Choroid plexus epithelial cell (primary cell): ENCODE results near the gene TP53I11.

Experiments
- DNase-seq: peaks from one replicate; pipeline ENCODE4 v3.0.0-alpha.2; 2010; ENCODE audit warnings: low read depth
- H3K4me3 ChIP-seq: 2 replicates; pipeline ENCODE4 v1.5.1; 2011; ENCODE audit warnings: low read depth, mild to moderate bottlenecking, control low read depth, low read length, moderate library complexity
- CTCF ChIP-seq: conservative IDR thresholded peaks from 2 replicates; pipeline ENCODE4 v1.5.1; 2011; ENCODE audit warnings: low read depth, mild to moderate bottlenecking, control low read depth, inconsistent platforms, low read length, moderate library complexity

Gene TP53I11

DNA sequence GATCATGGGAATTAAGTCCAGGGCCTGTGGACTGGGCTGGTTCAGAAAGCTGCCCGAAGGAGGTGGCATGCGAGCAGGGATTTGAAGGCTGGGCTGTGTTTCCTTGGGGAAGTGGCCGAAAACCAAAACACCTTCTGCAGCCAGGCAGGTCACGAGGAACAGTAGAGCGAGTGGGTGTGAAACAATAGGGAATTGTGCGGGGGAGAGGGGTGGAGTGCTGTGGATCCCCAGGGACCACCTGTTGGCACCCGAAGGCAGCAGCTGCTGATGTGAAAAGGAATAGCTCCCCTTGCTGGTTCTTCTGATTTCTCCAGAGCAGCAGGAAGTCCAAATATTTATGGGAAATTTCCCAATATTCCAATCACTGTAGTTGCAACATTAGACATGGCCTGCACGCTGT, 24.6 kb downstream of the TP53I11 start:
- no peak for TF ChIP-seq CTCF
- DNase-seq = no peak
- H3K4me3 ChIP-seq = no peak overlapping the region

DNA sequence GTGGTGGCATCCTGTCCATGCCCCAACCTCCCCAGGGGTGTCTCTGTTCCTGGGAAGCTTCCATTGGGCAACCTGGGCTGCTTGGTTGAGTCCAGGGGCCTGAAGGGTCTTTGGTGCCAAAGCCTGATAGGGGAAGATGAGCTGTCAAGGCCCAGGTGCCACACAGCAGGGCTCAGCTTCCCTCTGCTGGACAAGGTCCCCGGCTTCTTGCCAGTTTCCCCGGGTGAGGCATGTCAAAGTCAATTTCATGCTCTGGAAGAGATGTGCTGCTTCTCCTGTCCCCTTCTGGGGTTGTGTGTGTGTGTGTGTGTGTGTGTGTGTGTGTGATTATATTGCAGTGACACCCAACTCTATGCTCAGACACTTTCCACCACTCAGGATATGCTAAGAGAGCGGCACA, 26.9 kb downstream of the TP53I11 start:
- no peak for DNase-seq
- H3K4me3 ChIP-seq = no peak overlapping the region
- no peak for TF ChIP-seq CTCF

DNA sequence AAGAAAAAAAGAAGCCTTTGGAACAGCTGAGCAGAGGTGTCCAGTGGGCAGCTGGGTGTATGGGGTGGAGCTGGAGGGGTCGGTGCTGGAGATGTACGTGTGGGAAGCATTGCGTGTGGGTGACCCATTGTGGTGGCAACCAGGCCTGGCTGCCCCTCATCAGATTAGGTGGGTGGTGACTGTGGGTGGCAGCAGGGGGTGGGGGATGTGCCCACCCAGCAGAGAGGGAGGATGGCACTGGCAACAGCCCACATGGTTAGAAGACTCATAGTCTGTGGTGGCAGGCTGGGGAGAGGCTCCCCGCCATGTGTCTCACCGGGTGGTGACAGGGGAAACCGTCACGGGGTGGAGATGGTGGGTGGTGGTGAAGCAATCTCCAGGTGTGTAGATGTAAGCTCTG, 27.6 kb downstream of the TP53I11 start:
- H3K4me3 ChIP-seq = no peak overlapping the region
- DNase-seq = no peak
- TF ChIP-seq CTCF = no peak

DNA sequence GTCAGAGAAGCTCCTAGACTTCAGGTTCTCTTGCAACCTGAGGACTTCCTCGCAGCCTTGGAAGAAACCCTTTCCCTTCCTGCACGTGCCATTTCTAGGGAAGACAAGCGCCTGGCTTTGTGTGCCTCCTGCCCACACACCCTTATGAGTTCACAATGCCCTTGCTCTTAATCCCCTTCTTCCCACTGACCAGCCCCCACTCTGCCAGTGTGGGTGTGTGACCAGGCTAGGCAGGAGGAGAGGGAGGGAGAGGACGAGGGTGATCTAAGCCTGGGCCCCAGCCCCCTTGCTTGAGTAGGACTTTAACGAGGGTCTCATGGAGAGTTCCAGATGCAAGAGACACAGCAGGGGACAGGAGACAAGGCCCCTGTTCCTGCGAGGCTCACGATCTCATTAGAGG, 30.2 kb downstream of the TP53I11 start:
- no peak overlapping the region for H3K4me3 ChIP-seq
- no peak for TF ChIP-seq CTCF
- no peak for DNase-seq

DNA sequence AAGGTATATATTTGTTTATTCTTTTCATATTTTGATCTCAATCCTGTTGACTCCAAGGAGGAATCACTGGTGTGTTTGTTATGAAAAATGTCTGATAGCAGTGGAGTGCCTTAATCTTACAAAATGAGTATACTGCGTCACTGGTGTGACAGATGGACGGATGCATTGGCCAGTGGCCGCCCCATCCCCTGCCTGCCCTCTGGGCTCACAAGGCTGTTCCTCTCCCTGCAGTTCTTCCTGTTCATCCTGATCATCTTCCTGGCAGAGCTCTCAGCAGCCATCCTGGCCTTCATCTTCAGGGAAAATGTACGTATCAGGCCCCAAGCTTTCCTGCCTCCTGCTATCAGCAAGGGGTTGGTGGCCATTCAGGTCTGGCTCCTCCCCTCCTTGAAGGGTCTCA, 32.9 kb downstream of the TP53I11 start:
- no peak for TF ChIP-seq CTCF
- no peak overlapping the region for H3K4me3 ChIP-seq
- no peak for DNase-seq

DNA sequence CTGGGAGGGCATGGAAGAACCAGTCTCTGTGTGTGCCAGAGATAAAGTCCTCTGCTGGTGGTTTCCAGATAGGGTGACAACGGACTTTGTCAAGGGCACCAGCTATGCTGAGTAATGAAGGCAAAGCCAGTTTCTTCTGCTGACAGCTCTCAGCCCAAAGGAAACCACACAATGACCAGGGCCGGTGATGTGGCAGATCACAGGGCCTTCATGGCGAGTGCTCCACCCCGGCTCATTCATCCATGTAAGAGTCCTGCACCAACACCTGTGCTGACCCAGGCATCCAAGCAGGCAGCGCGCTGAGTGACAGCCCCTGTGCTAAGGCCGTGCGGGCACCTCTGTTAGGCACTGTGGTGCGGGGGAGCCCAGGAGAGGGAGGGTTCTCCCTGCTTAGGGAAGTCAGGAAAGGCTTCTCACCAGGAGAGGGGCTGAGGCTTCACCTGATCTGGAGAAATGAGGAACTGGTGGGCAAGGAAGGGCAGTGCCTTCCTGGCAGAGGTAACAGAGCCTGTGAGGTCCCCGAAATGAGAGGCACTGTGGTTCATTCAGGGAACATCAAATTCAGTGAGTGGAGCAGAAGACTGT, 33.8 kb downstream of the TP53I11 start:
- TF ChIP-seq CTCF = no peak
- DNase-seq = no peak
- no peak overlapping the region for H3K4me3 ChIP-seq

GRCh38 chr11:44916331-44916730, 34.4 kb downstream of the TP53I11 start:
- H3K4me3 ChIP-seq = no peak overlapping the region

More at GRCh38 chr11:44916331-44916730, 34.4 kb downstream of the TP53I11 start:
- DNase-seq = no peak
- TF ChIP-seq CTCF = no peak
